Transverse colon (tissue), 3 donors: ENCODE data around the gene MMD2.

Experiments used
- POLR2A ChIP-seq: fragments of 450-650 bp; IDR thresholded peaks from one replicate; pipeline ENCODE4 v1.6.1; 2016; ENCODE audit warnings: antibody characterized with exemption, mild to moderate bottlenecking, moderate library complexity
- TF ChIP-seq, protein P1 (sequence below), 5 experiments: fragments of 200-600 bp in 3 of 5; fragments of 450-650 bp in 2 of 5; sonication (generic) in 3 of 5; IDR thresholded peaks; 1 replicate in 2 of 5; 2 replicates in 3 of 5; pipeline ENCODE4 v1.5.1; 2016 to 2017; ENCODE audit warnings: antibody characterized with exemption in 5 of 5, inconsistent platforms in 3 of 5, mild to moderate bottlenecking in 2 of 5, moderate library complexity in 1 of 5

GRCh38 chr7:4993471-4993870 lies 34.5 kb upstream of the MMD2 start:
- no peak for TF ChIP-seq POLR2A
- TF ChIP-seq, protein P1, sequence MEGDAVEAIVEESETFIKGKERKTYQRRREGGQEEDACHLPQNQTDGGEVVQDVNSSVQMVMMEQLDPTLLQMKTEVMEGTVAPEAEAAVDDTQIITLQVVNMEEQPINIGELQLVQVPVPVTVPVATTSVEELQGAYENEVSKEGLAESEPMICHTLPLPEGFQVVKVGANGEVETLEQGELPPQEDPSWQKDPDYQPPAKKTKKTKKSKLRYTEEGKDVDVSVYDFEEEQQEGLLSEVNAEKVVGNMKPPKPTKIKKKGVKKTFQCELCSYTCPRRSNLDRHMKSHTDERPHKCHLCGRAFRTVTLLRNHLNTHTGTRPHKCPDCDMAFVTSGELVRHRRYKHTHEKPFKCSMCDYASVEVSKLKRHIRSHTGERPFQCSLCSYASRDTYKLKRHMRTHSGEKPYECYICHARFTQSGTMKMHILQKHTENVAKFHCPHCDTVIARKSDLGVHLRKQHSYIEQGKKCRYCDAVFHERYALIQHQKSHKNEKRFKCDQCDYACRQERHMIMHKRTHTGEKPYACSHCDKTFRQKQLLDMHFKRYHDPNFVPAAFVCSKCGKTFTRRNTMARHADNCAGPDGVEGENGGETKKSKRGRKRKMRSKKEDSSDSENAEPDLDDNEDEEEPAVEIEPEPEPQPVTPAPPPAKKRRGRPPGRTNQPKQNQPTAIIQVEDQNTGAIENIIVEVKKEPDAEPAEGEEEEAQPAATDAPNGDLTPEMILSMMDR (IDR thresholded peaks at IDR 0.05), result no peak
